Loucy (cell line): Measurements from ENCODE around the gene KDELR3.
"Not testable (repeated sequence)": the region's sequence is repeated elsewhere in the genome, so short reads cannot be mapped to it uniquely, and the experiment has no call there.

Source experiments
- H2AFZ ChIP-seq: fragments of 200-600 bp; sonication (generic); 2 replicates; pipeline ENCODE4 v1.6.0; 2016; ENCODE audit warnings: antibody characterized with exemption, mild to moderate bottlenecking, low read length, moderate library complexity
- H3F3A ChIP-seq: fragments of 200-600 bp; 2 replicates; pipeline ENCODE4 v1.6.0; 2016; ENCODE audit warnings: antibody characterized with exemption, low read depth, mild to moderate bottlenecking
- H3K27me3 ChIP-seq: fragments of 200-600 bp; sonication (generic); 2 replicates; pipeline ENCODE4 v1.6.1; 2014; ENCODE audit warnings: low read length, mild to moderate bottlenecking; ENCODE audit not compliant: insufficient read depth, poor library complexity, severe bottlenecking
- H3K36me3 ChIP-seq: fragments of 200-600 bp; sonication (generic); 2 replicates; pipeline ENCODE4 v1.6.1; 2016; ENCODE audit warnings: low read length; ENCODE audit not compliant: insufficient read depth
- H3K4me1 ChIP-seq: fragments of 200-600 bp; sonication (generic); 2 replicates; pipeline ENCODE4 v1.5.1; 2014; ENCODE audit warnings: low read length, mild to moderate bottlenecking; ENCODE audit not compliant: insufficient read depth, poor library complexity, severe bottlenecking
- H3K4me2 ChIP-seq: fragments of 200-600 bp; sonication (generic); 2 replicates; pipeline ENCODE4 v1.6.0; 2014; ENCODE audit warnings: antibody characterized with exemption, low read length, low read depth, mild to moderate bottlenecking; ENCODE audit not compliant: poor library complexity, severe bottlenecking
- H3K4me3 ChIP-seq: fragments of 200-600 bp; sonication (generic); 2 replicates; pipeline ENCODE4 v1.5.1; 2014; ENCODE audit warnings: low read length, mild to moderate bottlenecking, mixed read lengths; ENCODE audit not compliant: poor library complexity, severe bottlenecking
- H3K79me2 ChIP-seq: fragments of 200-600 bp; sonication (generic); 2 replicates; pipeline ENCODE4 v1.6.1; 2014; ENCODE audit warnings: low read length; ENCODE audit not compliant: insufficient read depth
- H3K9ac ChIP-seq: fragments of 200-600 bp; sonication (generic); 2 replicates; pipeline ENCODE4 v1.6.0; 2014; ENCODE audit warnings: mild to moderate bottlenecking, low read depth, low read length, moderate library complexity; ENCODE audit not compliant: poor library complexity, severe bottlenecking
- H3K9me2 ChIP-seq: fragments of 200-600 bp; sonication (generic); replicated peaks from 2 replicates; pipeline ENCODE4 v1.6.1; 2016; ENCODE audit warnings: low read depth, low read length, mixed read lengths
- H3K9me3 ChIP-seq: fragments of 200-600 bp; sonication (generic); 2 replicates; pipeline ENCODE4 v1.6.1; 2014; ENCODE audit warnings: mild to moderate bottlenecking, antibody characterized with exemption, low read length, low read depth; ENCODE audit not compliant: insufficient read depth
- H4K20me1 ChIP-seq: fragments of 200-600 bp; sonication (generic); 2 replicates; pipeline ENCODE4 v1.6.0; 2014; ENCODE audit warnings: antibody characterized with exemption, low read length, mild to moderate bottlenecking; ENCODE audit not compliant: insufficient read depth, poor library complexity, severe bottlenecking
- CTCF ChIP-seq: fragments of 200-600 bp; sonication (generic); conservative IDR thresholded peaks from 2 replicates; pipeline ENCODE4 v1.5.1; 2014; ENCODE audit warnings: mild to moderate bottlenecking, antibody characterized with exemption, low read length
- EZH2phosphoT487 ChIP-seq: fragments of 200-600 bp; IDR thresholded peaks from 2 replicates; pipeline ENCODE4 v1.6.1; 2018; ENCODE audit warnings: antibody characterized with exemption, mild to moderate bottlenecking, moderate library complexity, borderline replicate concordance

Gene KDELR3

GRCh38 chr22:38468443-38469305 is 778 bp downstream of the KDELR3 start:
- no peak overlapping the region; the same call in 1 of the 2 replicates for H2AFZ ChIP-seq
- H4K20me1 ChIP-seq, result no peaks in the 10 kb centered on the region
- H3F3A ChIP-seq, result no peaks in the 10 kb centered on the region

DNA sequence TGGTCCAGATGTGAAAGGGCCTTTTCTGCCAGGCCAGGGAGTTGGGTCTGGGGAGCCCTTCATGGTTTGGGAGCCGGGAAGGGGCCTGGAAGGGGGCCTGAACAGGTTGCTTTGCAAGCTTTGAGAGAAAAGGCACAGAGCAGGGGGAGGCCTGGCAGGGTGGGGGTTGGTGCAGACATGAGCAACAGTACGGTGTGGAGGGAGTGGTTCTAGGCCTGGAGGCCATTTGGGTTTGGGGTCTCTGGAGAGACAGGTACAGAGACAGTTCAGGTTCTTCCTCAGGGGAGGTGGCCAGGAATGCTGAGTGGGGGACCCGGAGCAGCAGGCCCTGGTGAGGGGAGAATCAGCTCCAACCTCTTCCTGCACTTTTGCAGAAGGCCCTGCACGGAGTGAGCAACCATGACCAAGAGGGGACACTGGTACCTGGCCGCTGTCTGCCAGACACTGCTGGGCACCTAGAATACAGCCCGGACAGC is 1.4 kb downstream of the KDELR3 start:
- H3K9ac ChIP-seq, result no peak overlapping the region
- H3K9me2 ChIP-seq, result no peaks in the 10 kb centered on the region
- no peaks in the 10 kb centered on the region for H3K79me2 ChIP-seq
- H3K36me3 ChIP-seq, result no peaks in the 10 kb centered on the region
- no peaks in the 10 kb centered on the region for H3K4me1 ChIP-seq
- no peaks in the 10 kb centered on the region for H3F3A ChIP-seq
- no peak overlapping the region for H2AFZ ChIP-seq
- H4K20me1 ChIP-seq, result no peaks in the 10 kb centered on the region
- H3K4me2 ChIP-seq, result no peak overlapping the region
- peaks cover 6% of the 10 kb centered on the region for H3K27me3 ChIP-seq
- TF ChIP-seq CTCF, result no peak
- TF ChIP-seq EZH2phosphoT487, result no peak
- no peak overlapping the region for H3K4me3 ChIP-seq
- H3K9me3 ChIP-seq, result no peaks in the 10 kb centered on the region

More at GRCh38 chr22:38468443-38469305, 778 bp downstream of the KDELR3 start:
- TF ChIP-seq CTCF, result peak; percentile 26; the same call in 1 of the 2 replicates
- TF ChIP-seq EZH2phosphoT487, result no peak
- peaks cover 6% of the 10 kb centered on the region for H3K27me3 ChIP-seq
- no peaks in the 10 kb centered on the region for H3K9me3 ChIP-seq
- no peak overlapping the region for H3K4me2 ChIP-seq
- H3K9ac ChIP-seq, result no peak overlapping the region
- no peak overlapping the region for H3K4me3 ChIP-seq
- no peaks in the 10 kb centered on the region for H3K4me1 ChIP-seq
- H3K79me2 ChIP-seq, result no peaks in the 10 kb centered on the region
- no peaks in the 10 kb centered on the region for H3K36me3 ChIP-seq
- H3K9me2 ChIP-seq, result no peaks in the 10 kb centered on the region

- H3F3A ChIP-seq, H4K20me1 ChIP-seq, H3K4me2 ChIP-seq, H3K9me2 ChIP-seq, H3K36me3 ChIP-seq, H3K9ac ChIP-seq, H3K27me3 ChIP-seq, H3K4me3 ChIP-seq, H3K4me1 ChIP-seq, H3K9me3 ChIP-seq, H2AFZ ChIP-seq, H3K79me2 ChIP-seq: not testable (repeated sequence)
Measured at GRCh38 chr22:38470179-38470578, 2.3 kb downstream of the KDELR3 start.
